Measurements from ENCODE around the gene DYNAP.

DNA sequence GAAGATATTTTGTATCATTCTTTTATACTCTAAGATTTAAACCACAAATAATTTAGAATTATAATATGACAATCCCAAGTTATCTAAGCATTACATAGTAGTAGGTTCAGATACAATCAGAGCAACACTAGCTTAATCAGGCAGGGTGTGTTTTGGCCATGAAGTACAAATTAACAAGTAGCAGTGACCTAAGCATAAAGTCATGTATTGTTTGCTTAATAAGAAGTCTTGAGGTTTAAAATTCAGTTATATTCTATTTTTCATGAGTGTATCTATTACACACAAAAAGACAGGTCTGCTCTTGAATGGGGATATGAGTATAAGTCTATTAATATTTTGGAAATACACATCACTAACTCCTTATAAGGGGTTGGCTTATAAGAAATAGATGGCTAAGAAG lies 39.9 kb downstream of the DYNAP start:
- no peak for TF ChIP-seq POLR2A (IDR thresholded peaks at IDR 0.05)
- TF ChIP-seq, protein P1, sequence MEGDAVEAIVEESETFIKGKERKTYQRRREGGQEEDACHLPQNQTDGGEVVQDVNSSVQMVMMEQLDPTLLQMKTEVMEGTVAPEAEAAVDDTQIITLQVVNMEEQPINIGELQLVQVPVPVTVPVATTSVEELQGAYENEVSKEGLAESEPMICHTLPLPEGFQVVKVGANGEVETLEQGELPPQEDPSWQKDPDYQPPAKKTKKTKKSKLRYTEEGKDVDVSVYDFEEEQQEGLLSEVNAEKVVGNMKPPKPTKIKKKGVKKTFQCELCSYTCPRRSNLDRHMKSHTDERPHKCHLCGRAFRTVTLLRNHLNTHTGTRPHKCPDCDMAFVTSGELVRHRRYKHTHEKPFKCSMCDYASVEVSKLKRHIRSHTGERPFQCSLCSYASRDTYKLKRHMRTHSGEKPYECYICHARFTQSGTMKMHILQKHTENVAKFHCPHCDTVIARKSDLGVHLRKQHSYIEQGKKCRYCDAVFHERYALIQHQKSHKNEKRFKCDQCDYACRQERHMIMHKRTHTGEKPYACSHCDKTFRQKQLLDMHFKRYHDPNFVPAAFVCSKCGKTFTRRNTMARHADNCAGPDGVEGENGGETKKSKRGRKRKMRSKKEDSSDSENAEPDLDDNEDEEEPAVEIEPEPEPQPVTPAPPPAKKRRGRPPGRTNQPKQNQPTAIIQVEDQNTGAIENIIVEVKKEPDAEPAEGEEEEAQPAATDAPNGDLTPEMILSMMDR (IDR thresholded peaks at IDR 0.05 in 4 of 5, conservative IDR thresholded peaks at IDR 0.05 in 1 of 5), result no peak
